Esophagus muscularis mucosa (tissue), 4 donors: ENCODE results near the gene KMT2D.

Experiments used
- EP300 ChIP-seq: sonication (generic); formaldehyde crosslinking; IDR thresholded peaks from one replicate; pipeline ENCODE4 v1.6.1; 2017; ENCODE audit warnings: antibody characterized with exemption
- POLR2AphosphoS5 ChIP-seq, 2 donors: sonication (generic); formaldehyde crosslinking; IDR thresholded peaks; one replicate each; pipeline ENCODE4 v1.6.1; 2017; ENCODE audit warnings: antibody characterized with exemption in 2 of 2
- TF ChIP-seq, protein P1 (sequence below), 3 experiments: fragments of 200-600 bp in 2 of 3; fragments of 450-650 bp in 1 of 3; sonication (generic) in 2 of 3; IDR thresholded peaks; one replicate each; pipeline ENCODE4 v1.5.1; 2017 to 2019; ENCODE audit warnings: antibody characterized with exemption in 3 of 3, mild to moderate bottlenecking in 2 of 3, moderate library complexity in 1 of 3

DNA sequence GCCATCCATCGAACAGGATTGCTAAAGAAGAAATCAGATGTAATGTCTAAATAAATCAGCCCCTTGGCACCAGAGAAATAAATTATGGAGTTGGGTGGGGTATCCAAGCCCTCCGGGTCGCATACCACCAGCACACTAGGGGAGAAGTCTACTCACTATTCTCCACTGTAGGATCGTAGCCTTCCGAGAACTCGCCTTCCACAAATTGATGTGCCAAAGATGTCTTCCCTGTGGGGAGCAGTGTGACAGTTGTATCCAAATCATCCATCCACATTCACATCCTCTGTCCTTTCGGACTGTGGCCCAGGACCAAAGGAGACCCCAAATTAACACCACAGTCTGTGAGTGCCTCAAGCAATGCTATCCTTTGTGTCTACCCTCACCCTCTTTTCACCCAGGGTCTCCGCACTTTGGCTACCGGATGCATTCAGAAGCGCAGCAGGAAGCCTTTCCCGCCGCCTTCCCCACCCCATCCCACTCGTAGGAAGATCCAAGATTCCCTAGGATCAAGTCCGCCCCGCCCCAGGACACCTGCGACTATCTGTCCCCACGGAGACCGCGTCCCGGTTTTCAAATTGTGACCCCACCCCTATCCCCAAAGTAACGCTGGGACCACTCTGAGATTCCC is 8.4 kb upstream of the KMT2D start:
- TF ChIP-seq POLR2AphosphoS5 (IDR thresholded peaks at IDR 0.05) (no peak), EP300 (no peak)
- TF ChIP-seq, protein P1, sequence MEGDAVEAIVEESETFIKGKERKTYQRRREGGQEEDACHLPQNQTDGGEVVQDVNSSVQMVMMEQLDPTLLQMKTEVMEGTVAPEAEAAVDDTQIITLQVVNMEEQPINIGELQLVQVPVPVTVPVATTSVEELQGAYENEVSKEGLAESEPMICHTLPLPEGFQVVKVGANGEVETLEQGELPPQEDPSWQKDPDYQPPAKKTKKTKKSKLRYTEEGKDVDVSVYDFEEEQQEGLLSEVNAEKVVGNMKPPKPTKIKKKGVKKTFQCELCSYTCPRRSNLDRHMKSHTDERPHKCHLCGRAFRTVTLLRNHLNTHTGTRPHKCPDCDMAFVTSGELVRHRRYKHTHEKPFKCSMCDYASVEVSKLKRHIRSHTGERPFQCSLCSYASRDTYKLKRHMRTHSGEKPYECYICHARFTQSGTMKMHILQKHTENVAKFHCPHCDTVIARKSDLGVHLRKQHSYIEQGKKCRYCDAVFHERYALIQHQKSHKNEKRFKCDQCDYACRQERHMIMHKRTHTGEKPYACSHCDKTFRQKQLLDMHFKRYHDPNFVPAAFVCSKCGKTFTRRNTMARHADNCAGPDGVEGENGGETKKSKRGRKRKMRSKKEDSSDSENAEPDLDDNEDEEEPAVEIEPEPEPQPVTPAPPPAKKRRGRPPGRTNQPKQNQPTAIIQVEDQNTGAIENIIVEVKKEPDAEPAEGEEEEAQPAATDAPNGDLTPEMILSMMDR (IDR thresholded peaks at IDR 0.05), result no peak
